ENCODE results near the gene ZFP37. TPM values are rescaled to one million over a fixed set of nuclear protein-coding genes. Genes with fewer than 3 reads are reported as not detected.
"Not testable (repeated sequence)": the region's sequence is repeated elsewhere in the genome, so short reads cannot be mapped to it uniquely, and the experiment has no call there.

The ZFP37 gene
- not detected for polyA plus RNA-seq (2012; ENCODE audit: insufficient read depth, insufficient read length)

DNA sequence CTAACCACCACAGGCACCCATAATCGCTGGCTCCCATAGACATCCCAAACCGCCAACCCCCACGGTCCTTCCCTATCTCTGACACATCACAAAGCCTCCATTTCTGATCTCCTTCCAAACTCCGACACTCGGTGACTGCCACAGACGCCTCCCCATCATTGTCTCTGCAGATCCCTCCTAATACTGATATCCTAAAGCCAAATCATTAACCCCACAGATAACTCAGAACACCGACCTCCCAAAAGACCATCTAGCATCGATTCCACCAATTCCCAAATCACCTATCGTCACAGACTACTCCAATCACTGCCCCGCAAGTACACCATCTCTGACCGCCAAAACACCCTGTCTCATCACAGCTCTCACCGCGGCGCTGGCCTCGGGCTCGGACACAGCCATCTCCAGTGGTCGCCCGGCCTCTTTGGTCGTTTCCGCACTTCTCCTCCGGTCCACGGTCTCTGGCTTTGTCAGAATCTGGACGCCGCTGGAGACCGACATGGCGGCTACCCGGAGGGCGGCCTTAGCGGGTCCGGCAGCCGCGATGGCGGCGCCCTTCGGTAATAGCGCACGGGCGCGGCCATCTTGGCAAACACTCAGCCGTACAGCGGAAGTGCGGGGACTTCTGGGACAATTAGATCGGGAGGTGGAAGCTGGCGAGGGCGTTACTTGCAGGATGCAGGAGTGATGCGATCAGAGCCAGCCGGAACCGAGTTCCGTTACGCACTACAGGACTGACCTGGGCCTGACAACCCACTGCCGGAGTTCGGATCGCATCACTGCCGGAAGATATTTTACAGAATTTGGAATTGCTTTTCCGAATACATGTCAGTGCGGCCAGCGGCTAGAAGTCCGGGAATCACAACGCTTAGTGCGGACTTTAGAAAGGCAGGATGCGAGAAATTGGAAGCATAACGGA is at the start of gene ZFP37:
TSS of gene ZFP37 (minus strand) at position 534 of the 916 bp plus-strand sequence. CDS start at position 498, 36 bp downstream.
- DNase-seq (ENCODE audit: low read depth, low spot score) = no peak
- no peak within 1 kb of the TSS for H3K4me3 ChIP-seq (ENCODE audit: low read length)

DNA sequence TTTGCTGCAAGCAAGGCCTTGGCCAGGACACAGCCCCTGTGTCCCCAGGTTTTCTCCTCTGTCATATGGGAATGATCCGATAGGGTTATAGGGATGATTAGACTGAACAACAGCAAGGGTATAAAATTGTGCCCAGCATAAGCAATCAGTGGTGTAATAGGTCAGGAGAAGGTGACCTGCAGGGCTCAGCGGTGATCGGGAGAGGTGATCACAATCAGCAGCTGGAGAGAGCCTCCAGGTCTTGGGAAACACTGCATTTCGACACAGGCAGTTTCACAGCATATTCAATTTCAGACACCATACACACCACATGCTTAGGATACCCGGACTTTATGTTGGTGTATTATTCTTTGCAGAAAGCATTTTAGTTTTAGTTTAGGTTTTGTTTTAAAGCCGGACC is 48.8 kb upstream of the ZFP37 start:
- not testable (repeated sequence) for H3K4me3 ChIP-seq (ENCODE audit: low read length); DNase-seq (ENCODE audit: low read depth, low spot score)

GRCh38 chr9:113095561-113095960 is 39.0 kb upstream of the ZFP37 start:
- DNase-seq (ENCODE audit: low read depth, low spot score) = no peak
- no peak overlapping the region for H3K4me3 ChIP-seq (ENCODE audit: low read length)

GRCh38 chr9:113089924-113090323 is 33.4 kb upstream of the ZFP37 start:
- DNase-seq (ENCODE audit: low read depth, low spot score); H3K4me3 ChIP-seq (ENCODE audit: low read length): not testable (repeated sequence)

DNA sequence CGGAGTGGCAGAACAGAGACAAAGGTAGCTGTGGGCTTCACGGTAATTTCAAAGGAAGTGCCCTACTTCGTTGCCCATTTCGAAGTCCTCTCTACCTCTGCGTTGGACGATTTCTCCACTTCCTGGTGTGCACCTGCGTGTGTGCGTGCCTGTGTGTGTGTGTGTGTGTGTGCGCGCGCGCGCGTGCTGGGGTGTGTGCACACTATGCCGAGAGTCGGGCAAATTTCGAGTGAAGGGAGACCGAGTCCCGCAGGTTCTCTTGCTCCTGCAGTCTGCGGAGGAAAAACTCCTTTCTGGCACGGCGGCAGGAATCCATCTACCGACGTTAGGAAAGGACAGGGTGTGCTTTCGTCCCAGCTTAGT is 32.6 kb upstream of the ZFP37 start:
- H3K4me3 ChIP-seq (ENCODE audit: low read length); DNase-seq (ENCODE audit: low read depth, low spot score): not testable (repeated sequence)

GRCh38 chr9:113088456-113089142 is 32.1 kb upstream of the ZFP37 start:
- DNase-seq (ENCODE audit: low read depth, low spot score); H3K4me3 ChIP-seq (ENCODE audit: low read length): not testable (repeated sequence)

- H3K4me3 ChIP-seq (ENCODE audit: low read length); DNase-seq (ENCODE audit: low read depth, low spot score): not testable (repeated sequence)
Observed at GRCh38 chr9:113062932-113063310, 6.4 kb upstream of the ZFP37 start.

DNA sequence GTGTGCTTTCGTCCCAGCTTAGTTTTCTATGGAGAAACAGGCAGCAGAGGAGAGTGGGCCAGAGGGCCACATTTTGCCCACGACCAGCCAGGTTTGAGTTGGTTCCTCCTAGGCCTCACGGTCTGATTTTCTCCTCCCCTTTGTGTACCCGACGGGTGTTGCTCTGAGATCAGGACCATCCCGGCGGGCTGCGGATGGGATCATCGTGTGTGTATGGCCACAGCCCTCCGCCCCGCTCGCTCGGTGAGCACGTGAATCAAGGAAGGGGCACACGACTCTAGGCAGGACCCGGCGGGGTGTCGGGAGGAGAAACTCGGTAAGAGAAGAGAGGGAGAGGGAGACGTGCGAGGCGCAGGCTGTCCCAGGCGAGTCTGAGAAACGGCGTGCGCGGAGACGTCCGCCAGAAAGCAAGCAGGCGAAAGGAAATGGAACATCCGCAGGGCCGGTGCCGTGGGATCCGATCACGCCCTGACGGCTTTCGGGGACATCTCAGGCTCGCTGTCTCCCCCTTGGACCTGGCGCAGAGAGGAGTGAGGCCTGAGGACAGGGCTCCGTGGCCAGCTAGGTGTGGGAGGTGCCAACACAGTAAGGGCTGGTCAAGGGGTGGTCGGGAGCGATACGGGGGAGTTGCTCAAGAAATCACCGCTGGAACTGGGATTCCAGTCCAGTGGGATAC is 5.9 kb upstream of the ZFP37 start:
- DNase-seq (ENCODE audit: low read depth, low spot score); H3K4me3 ChIP-seq (ENCODE audit: low read length): not testable (repeated sequence)

GRCh38 chr9:113061072-113061850 is 4.7 kb upstream of the ZFP37 start:
- not testable (repeated sequence) for DNase-seq (ENCODE audit: low read depth, low spot score); H3K4me3 ChIP-seq (ENCODE audit: low read length)

GRCh38 chr9:113059581-113060284 is 3.2 kb upstream of the ZFP37 start:
- not testable (repeated sequence) for DNase-seq (ENCODE audit: low read depth, low spot score); H3K4me3 ChIP-seq (ENCODE audit: low read length)

DNA sequence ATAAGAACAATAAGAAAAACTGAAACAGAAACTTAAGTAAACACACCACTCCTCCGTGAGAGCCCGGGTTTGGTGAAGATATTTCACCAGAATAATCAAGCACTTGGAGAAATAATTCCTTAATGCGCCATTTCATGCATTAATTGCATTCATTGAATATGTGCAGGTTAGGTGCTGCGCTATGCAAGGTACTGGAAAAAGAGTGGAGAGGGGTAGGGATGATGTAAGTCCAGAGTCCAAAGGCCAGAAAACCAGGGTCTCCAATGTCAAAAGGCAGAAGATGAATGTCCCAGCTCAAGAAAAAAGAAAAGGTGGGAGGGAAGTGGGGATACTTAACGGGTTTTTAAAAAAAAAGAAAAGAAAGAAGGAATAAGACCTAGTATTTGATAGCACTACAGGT is 669 bp upstream of the ZFP37 start:
- no peak for DNase-seq (ENCODE audit: low read depth, low spot score)
- no peak overlapping the region for H3K4me3 ChIP-seq (ENCODE audit: low read length)

DNA sequence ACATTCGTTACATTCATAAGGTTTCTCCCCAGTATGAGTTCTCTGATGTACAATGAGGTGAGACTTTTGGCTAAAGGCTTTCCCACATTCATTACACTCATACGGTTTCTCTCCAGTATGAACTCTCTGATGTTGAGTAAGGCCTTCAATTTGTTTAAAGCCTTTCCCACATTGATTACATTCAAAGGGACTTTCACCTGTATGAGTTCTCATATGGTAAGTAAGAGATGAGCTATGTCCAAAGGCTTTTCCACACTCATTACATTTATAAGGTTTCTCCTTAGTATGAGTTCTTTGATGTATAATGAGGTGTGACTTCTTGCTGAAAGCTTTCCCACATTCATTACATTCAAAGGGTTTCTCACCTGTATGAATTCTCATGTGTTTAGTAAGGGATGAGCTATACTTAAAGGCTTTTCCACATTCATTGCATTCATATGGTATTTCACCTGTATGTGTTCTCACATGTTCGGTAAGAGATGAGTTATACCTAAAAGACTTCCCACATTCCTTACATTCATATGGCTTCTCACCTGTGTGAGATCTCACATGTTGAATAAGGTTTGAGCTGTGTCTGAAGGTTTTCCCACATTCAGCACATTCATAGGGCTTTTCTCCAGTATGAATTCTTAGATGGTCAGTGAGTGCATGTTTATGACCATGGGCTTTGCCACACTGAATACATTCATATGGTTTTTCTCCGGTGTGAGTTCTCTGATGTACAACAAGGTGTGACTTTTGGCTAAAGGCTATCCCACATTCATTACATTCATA is 13.5 kb downstream of the ZFP37 start:
- DNase-seq (ENCODE audit: low read depth, low spot score) = no peak

GRCh38 chr9:113026200-113026599 is 30.3 kb downstream of the ZFP37 start:
- DNase-seq (ENCODE audit: low read depth, low spot score) = no peak
- H3K4me3 ChIP-seq (ENCODE audit: low read length) = no peak overlapping the region

More for the DNA sequence above, 13.5 kb downstream of the ZFP37 start:
- H3K4me3 ChIP-seq (ENCODE audit: low read length) = no peak overlapping the region

DNA sequence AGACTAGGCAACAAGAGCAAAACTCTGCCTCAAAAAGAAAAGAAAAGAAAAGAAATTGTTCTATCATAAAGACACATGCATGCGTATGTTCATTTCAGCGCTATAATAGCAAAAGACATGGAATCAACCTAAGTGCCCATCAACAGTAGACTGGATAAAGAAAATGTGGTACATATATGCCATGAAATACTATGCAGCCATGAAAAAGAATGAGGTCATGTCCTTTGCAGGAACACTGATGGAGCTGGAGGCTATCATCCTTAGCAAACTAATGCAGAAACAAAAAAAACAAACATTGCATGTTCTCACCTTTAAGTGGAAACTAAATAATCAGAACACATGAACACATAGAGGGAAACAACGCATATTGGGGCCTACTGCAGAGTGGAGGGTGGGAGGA is 38.3 kb downstream of the ZFP37 start:
- H3K4me3 ChIP-seq (ENCODE audit: low read length) = no peak overlapping the region
- DNase-seq (ENCODE audit: low read depth, low spot score) = no peak

DNA sequence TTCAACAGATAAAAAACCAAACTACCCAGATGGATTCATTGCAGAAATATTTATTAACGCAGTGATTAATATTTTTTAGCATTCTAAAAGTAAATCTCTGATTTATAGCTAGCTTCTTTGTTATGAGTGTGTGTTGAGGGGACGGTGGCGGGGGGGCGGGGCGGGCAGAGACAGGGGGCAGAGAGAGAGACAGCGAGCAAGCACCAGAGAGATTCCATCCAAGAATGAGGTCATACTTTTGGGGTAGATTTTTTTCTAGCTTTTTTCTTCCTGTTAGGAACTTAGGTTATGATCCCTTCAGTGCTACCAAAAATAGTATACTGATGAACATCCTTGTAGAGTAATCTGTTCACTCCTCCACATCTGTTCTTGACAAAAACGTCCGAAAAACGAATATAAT is 44.0 kb downstream of the ZFP37 start:
- no peak overlapping the region for H3K4me3 ChIP-seq (ENCODE audit: low read length)
- DNase-seq (ENCODE audit: low read depth, low spot score) = no peak

DNA sequence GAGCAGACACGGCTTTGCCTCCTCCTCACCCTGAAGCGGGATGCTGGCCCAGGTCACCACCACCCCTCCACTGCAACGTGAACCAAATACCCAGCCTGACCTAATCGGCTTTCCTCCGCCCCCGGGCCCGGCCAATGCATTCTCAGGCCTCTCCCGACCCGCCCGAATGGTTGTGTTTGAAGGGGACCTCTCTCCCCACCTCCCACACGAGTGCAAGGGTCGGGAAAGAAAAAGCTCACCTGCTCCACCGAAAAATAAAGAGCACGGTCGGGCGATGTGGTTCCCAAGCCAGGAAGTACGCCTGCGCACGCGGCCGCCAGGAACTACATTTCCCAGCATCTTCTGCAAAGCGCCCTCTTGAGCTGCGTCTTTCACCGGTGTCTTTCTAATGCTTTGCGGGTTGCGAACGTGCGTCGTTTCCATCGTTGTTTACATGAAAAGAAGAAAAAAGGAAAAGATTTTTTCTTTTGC is 44.6 kb downstream of the ZFP37 start, which contains the start of gene ZNF883:
TSS of gene ZNF883 (minus strand) at position 282 of the 471 bp plus-strand sequence.
- no peak for DNase-seq (ENCODE audit: low read depth, low spot score)
- no peak within 1 kb of the TSS for H3K4me3 ChIP-seq (ENCODE audit: low read length)

GRCh38 chr9:113005777-113006176 is 50.7 kb downstream of the ZFP37 start:
- no peak for DNase-seq (ENCODE audit: low read depth, low spot score)
- no peak overlapping the region for H3K4me3 ChIP-seq (ENCODE audit: low read length)

Measured in Jurkat, Clone E6-1 (cell line).